H9 (cell line): ENCODE results near the gene API5. TPM values are rescaled to one million over a fixed set of nuclear protein-coding genes. Genes with fewer than 3 reads are reported as not detected.

Experiments used
- DNase-seq: peaks from one replicate; pipeline ENCODE4 v3.0.0-alpha.2; 2017
- H2AFZ ChIP-seq: one replicate; pipeline ENCODE4 v1.6.1; 2013; ENCODE audit warnings: mild to moderate bottlenecking, low read length, control low read depth, moderate library complexity
- H2AK5ac ChIP-seq: 2 replicates; pipeline ENCODE4 v1.6.1; 2013; ENCODE audit warnings: low read length, control low read depth, mixed read lengths; ENCODE audit not compliant: insufficient read length
- H2BK120ac ChIP-seq: one replicate; pipeline ENCODE4 v1.6.1; 2013; ENCODE audit warnings: low read depth, mild to moderate bottlenecking, low read length, control low read depth, inconsistent platforms; ENCODE audit not compliant: poor library complexity, severe bottlenecking
- H2BK12ac ChIP-seq: 2 replicates; pipeline ENCODE4 v1.6.1; 2013; ENCODE audit warnings: low read length, control low read depth, mixed read lengths, low read depth; ENCODE audit not compliant: insufficient read length
- H2BK15ac ChIP-seq: 2 replicates; pipeline ENCODE4 v1.6.1; 2013; ENCODE audit warnings: low read depth, low read length, control low read depth
- H2BK20ac ChIP-seq: one replicate; pipeline ENCODE4 v1.6.1; 2013; ENCODE audit warnings: low read depth, mild to moderate bottlenecking, low read length, control low read depth, inconsistent platforms; ENCODE audit not compliant: poor library complexity, severe bottlenecking
- H2BK5ac ChIP-seq: 2 replicates; pipeline ENCODE4 v1.6.1; 2013; ENCODE audit warnings: low read length, control low read depth, mixed read lengths; ENCODE audit not compliant: insufficient read length
- H3K14ac ChIP-seq: 2 replicates; pipeline ENCODE4 v1.6.1; 2013; ENCODE audit warnings: low read length, control low read depth; ENCODE audit not compliant: insufficient read depth
- H3K18ac ChIP-seq: 2 replicates; pipeline ENCODE4 v1.6.1; 2013; ENCODE audit warnings: low read depth, mild to moderate bottlenecking, mixed read lengths, low read length, control low read depth; ENCODE audit not compliant: insufficient read length
- H3K23ac ChIP-seq: 2 replicates; pipeline ENCODE4 v1.6.1; 2013; ENCODE audit warnings: low read length, control low read depth, mixed read lengths, low read depth; ENCODE audit not compliant: insufficient read length
- H3K23me2 ChIP-seq: 2 replicates; pipeline ENCODE4 v1.6.1; 2013; ENCODE audit warnings: low read depth, mild to moderate bottlenecking, mixed read lengths, low read length, control low read depth; ENCODE audit not compliant: insufficient read length, poor library complexity, severe bottlenecking
- H3K27ac ChIP-seq: 2 replicates; pipeline ENCODE4 v1.5.1; 2013; ENCODE audit warnings: low read length, control low read depth, mixed read lengths, low read depth; ENCODE audit not compliant: insufficient read length
- H3K27me3 ChIP-seq: 2 replicates; pipeline ENCODE4 v1.6.1; 2013; ENCODE audit warnings: low read length, control low read depth, inconsistent platforms; ENCODE audit not compliant: insufficient read depth
- H3K4ac ChIP-seq: 2 replicates; pipeline ENCODE4 v1.6.1; 2013; ENCODE audit warnings: low read depth, mild to moderate bottlenecking, control low read depth, inconsistent platforms, low read length, moderate library complexity
- H3K4me1 ChIP-seq: 2 replicates; pipeline ENCODE4 v1.6.1; 2013; ENCODE audit warnings: low read length, control low read depth, inconsistent platforms; ENCODE audit not compliant: insufficient read depth
- H3K4me2 ChIP-seq: 2 replicates; pipeline ENCODE4 v1.6.1; 2013; ENCODE audit warnings: low read length, control low read depth, mixed read lengths; ENCODE audit not compliant: insufficient read length, insufficient read depth
- H3K56ac ChIP-seq: 2 replicates; pipeline ENCODE4 v1.6.1; 2013; ENCODE audit warnings: low read depth, mild to moderate bottlenecking, mixed read lengths, low read length, control low read depth; ENCODE audit not compliant: insufficient read length
- H3K79me1 ChIP-seq: 2 replicates; pipeline ENCODE4 v1.6.1; 2013; ENCODE audit warnings: low read depth, mild to moderate bottlenecking, moderate library complexity, low read length, control low read depth, inconsistent platforms; ENCODE audit not compliant: insufficient read depth, poor library complexity, severe bottlenecking
- H3K79me2 ChIP-seq: 2 replicates; pipeline ENCODE4 v1.6.1; 2013; ENCODE audit warnings: low read length, control low read depth, inconsistent platforms; ENCODE audit not compliant: insufficient read depth
- H3K9ac ChIP-seq: 2 replicates; pipeline ENCODE4 v1.6.1; 2013; ENCODE audit warnings: low read length, control low read depth, mixed read lengths; ENCODE audit not compliant: insufficient read length; ENCODE audit errors: extremely low read depth
- H3K9me3 ChIP-seq: one replicate; pipeline ENCODE4 v1.6.1; 2013; ENCODE audit warnings: low read depth, low read length, inconsistent platforms; ENCODE audit not compliant: control insufficient read depth
- H3T11ph ChIP-seq: one replicate; pipeline ENCODE4 v1.6.1; 2013; ENCODE audit warnings: mild to moderate bottlenecking, low read length, control low read depth, inconsistent platforms
- H4K20me1 ChIP-seq: one replicate; pipeline ENCODE4 v1.6.1; 2013; ENCODE audit not compliant: control insufficient read depth, insufficient read length, insufficient read depth
- H4K5ac ChIP-seq: 2 replicates; pipeline ENCODE4 v1.6.1; 2013; ENCODE audit warnings: low read depth, mild to moderate bottlenecking, mixed read lengths, low read length, control low read depth; ENCODE audit not compliant: insufficient read length
- H4K8ac ChIP-seq: replicated peaks from 2 replicates; pipeline ENCODE4 v1.6.1; 2013; ENCODE audit warnings: low read length, control low read depth, mixed read lengths, low read depth; ENCODE audit not compliant: insufficient read length
- H4K91ac ChIP-seq: 2 replicates; pipeline ENCODE4 v1.6.1; 2013; ENCODE audit warnings: low read depth, mild to moderate bottlenecking, moderate library complexity, mixed read lengths, low read length, control low read depth; ENCODE audit not compliant: insufficient read length
- H3K27ac Mint-ChIP-seq, 3 experiments: 2 replicates in 2 of 3; 3 replicates in 1 of 3; pipeline ENCODE4 v1.8.0; 2020 to 2021; ENCODE audit warnings: mixed read lengths in 3 of 3, mild to moderate bottlenecking in 1 of 3, moderate library complexity in 1 of 3
- H3K27me3 Mint-ChIP-seq: 2 replicates; pipeline ENCODE4 v1.8.0; 2021; ENCODE audit warnings: low read depth, mild to moderate bottlenecking, moderate library complexity, mixed read lengths
- H3K36me3 Mint-ChIP-seq, 3 experiments: 2 replicates in 2 of 3; 3 replicates in 1 of 3; pipeline ENCODE4 v1.8.0; 2020 to 2021; ENCODE audit warnings: low read depth in 3 of 3, mixed read lengths in 3 of 3; ENCODE audit not compliant: insufficient read depth in 1 of 3
- H3K4me1 Mint-ChIP-seq, 2 experiments: 2 replicates each; pipeline ENCODE4 v1.8.0; 2020; ENCODE audit warnings: mixed read lengths in 2 of 2
- H3K4me3 Mint-ChIP-seq, 2 experiments: 2 replicates in 1 of 2; 3 replicates in 1 of 2; pipeline ENCODE4 v1.8.0; 2020 to 2021; ENCODE audit warnings: mild to moderate bottlenecking in 2 of 2, mixed read lengths in 2 of 2, moderate library complexity in 1 of 2
- H3K9me3 Mint-ChIP-seq, 2 experiments: 2 replicates in 1 of 2; 3 replicates in 1 of 2; pipeline ENCODE4 v1.8.0; 2020; ENCODE audit warnings: mild to moderate bottlenecking in 2 of 2, mixed read lengths in 2 of 2, moderate library complexity in 1 of 2
- WGBS: extraction: QIAGEN DNeasy Blood & Tissue Kit; methylation state at CpG from one replicate; pipeline ENCODE4 v1.1.7; 2013; ENCODE audit warnings: missing lambda C conversion rate, low lambda C conversion rate, mixed read lengths; ENCODE audit not compliant: insufficient read length; ENCODE audit errors: extremely low coverage; 5-methylcytosine and 5-hydroxymethylcytosine counted together
- total RNA-seq: library from RNA; stranded (reverse); gene quantifications from 2 replicates; pipeline ENCODE4 v1.2.1, GENCODE V29; 2021
- TF ChIP-seq, protein P1 (sequence below): fragments of 200-600 bp; sonication (generic); conservative IDR thresholded peaks from 3 replicates; pipeline ENCODE4 v1.8.0; 2021; ENCODE audit warnings: antibody characterized with exemption, mild to moderate bottlenecking

Gene API5
- total RNA-seq, 1 experiment from 2014 or later, result 147 TPM

- H3K27me3 Mint-ChIP-seq, result peaks cover 4% of the 10 kb centered on the region
- peak within 1 kb of the TSS; percentile 97 to 98 (median 97) for H3K27ac Mint-ChIP-seq
- H3K4me3 Mint-ChIP-seq, result peak within 1 kb of the TSS; percentile 93 to 98
- Histone ChIP-seq H3K18ac (peak within 1 kb of the TSS; percentile 98), H2BK20ac (no peak within 1 kb of the TSS), H3T11ph (no peak within 1 kb of the TSS), H4K5ac (peak within 1 kb of the TSS; percentile 34), H4K20me1 (no peaks in the 10 kb centered on the region), H2BK120ac (no peak within 1 kb of the TSS), H4K8ac (no peak within 1 kb of the TSS), H3K4me1 (peaks cover 4% of the 10 kb centered on the region), H2AK5ac (no peak within 1 kb of the TSS), H4K91ac (no peak within 1 kb of the TSS), H3K79me1 (no peaks in the 10 kb centered on the region), H2BK15ac (no peak within 1 kb of the TSS), H3K27me3 (no peaks in the 10 kb centered on the region), H3K23me2 (peaks cover 4% of the 10 kb centered on the region), H3K4ac (no peak within 1 kb of the TSS), H3K23ac (no peak within 1 kb of the TSS), H3K79me2 (peaks cover 29% of the 10 kb centered on the region; the same call in 1 of the 2 replicates), H3K9me3 (no peaks in the 10 kb centered on the region), H2BK12ac (no peak within 1 kb of the TSS), H3K56ac (no peak within 1 kb of the TSS), H2AFZ (no peak within 1 kb of the TSS), H3K14ac (peak within 1 kb of the TSS; percentile 99), H3K9ac (peak within 1 kb of the TSS; percentile 96), H3K27ac (peak within 1 kb of the TSS; percentile 4), H2BK5ac (peak within 1 kb of the TSS; percentile 20), H3K4me2 (peak within 1 kb of the TSS; percentile 88)
- no CpG with 5 or more reads among the region's 58 CpGs for WGBS
- H3K4me1 Mint-ChIP-seq, result peaks cover 25 to 26% of the 10 kb centered on the region in 2 experiments
- H3K9me3 Mint-ChIP-seq, result no peaks in the 10 kb centered on the region
- peak; percentile 95 for DNase-seq
- TF ChIP-seq, protein P1, sequence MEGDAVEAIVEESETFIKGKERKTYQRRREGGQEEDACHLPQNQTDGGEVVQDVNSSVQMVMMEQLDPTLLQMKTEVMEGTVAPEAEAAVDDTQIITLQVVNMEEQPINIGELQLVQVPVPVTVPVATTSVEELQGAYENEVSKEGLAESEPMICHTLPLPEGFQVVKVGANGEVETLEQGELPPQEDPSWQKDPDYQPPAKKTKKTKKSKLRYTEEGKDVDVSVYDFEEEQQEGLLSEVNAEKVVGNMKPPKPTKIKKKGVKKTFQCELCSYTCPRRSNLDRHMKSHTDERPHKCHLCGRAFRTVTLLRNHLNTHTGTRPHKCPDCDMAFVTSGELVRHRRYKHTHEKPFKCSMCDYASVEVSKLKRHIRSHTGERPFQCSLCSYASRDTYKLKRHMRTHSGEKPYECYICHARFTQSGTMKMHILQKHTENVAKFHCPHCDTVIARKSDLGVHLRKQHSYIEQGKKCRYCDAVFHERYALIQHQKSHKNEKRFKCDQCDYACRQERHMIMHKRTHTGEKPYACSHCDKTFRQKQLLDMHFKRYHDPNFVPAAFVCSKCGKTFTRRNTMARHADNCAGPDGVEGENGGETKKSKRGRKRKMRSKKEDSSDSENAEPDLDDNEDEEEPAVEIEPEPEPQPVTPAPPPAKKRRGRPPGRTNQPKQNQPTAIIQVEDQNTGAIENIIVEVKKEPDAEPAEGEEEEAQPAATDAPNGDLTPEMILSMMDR, result no peak
- peaks cover 0 to 9% (median 2%) of the 10 kb centered on the region in 3 experiments; a peak in 6 of 7 replicates for H3K36me3 Mint-ChIP-seq
Observed at GRCh38 chr11:43358801-43359421, 47.1 kb downstream of the API5 start, which contains the start of gene TTC17. Gene TTC17 (plus strand): TSS chr11:43358920. CDS start chr11:43358955, 35 bp downstream.
